Smooth muscle cell of trachea (primary cell): ENCODE data around the gene IFNGR2. TPM values are rescaled to one million over a fixed set of nuclear protein-coding genes. Genes with fewer than 3 reads are reported as not detected.

ENCODE experiments used
- total RNA-seq: library from RNA; depleted of rRNA; stranded (reverse); fragments of >200 nt; gene quantifications from 2 replicates; pipeline ENCODE4 v1.2.1, GENCODE V29; 2014

Gene IFNGR2, protein sequence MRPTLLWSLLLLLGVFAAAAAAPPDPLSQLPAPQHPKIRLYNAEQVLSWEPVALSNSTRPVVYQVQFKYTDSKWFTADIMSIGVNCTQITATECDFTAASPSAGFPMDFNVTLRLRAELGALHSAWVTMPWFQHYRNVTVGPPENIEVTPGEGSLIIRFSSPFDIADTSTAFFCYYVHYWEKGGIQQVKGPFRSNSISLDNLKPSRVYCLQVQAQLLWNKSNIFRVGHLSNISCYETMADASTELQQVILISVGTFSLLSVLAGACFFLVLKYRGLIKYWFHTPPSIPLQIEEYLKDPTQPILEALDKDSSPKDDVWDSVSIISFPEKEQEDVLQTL
- total RNA-seq = 36.4 and 44.8 TPM in 2 replicates

GRCh38 chr21:33403128-33403785 is at the start of gene IFNGR2:
Gene IFNGR2, plus strand, starts transcription at chr21:33403413. Its CDS starts 131 bp downstream, at chr21:33403544.

DNA sequence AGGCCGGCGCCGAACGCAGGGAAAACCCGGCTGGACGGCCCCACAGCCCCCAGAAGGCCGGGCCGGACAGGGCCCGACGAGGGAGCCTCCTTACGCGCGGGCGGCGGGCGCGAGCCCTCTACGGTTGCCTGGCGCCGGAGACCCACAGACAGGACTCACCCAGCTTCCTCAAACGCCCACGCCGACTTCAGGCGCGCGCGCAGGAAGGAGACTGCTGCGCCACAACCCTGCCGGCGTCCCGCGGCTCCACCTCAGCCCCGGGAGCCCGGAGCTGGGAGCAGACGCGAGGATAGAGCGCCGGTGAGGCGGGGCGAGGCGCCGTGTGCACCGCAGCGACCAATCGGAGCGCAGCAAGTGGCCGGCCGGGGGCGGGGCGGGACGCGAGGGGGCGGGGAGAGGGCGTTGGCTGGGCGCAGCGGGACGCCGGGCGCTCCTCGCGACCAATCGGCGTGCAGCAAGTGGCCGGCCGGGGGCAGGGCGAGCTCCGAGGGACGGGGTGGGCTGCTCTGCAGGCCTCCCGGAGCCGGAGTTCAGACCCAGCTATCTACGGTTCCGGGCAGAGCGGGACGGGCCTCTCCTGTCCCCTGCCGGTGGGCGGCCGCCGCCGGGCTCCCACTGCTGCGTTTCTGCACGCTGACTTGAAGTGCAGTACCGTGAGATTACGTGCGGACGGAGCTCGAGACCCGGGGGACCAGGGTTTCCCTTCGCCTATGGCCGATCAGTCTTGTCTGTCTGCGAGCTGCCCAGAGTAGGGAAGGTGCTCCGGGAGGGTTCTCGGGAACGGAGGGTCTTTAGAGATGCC is 76.7 kb downstream of the IFNGR2 start, which contains the start of gene TMEM50B:
Gene TMEM50B, minus strand, starts transcription at position 296 of the 802 bp plus-strand sequence. CDS start 11,089 bp downstream, outside the sequence.

Other genes starting within 250 kb of the IFNGR2 start
- 2.5 and 5.8 TPM in 2 replicates for gene IFNAR2, start 173.5 kb upstream of the IFNGR2 start, total RNA-seq
- gene IL10RB, start 137.0 kb upstream of the IFNGR2 start, total RNA-seq = 55.6 and 60.4 TPM in 2 replicates
- 23.9 and 27.5 TPM in 2 replicates for gene IFNAR1, start 78.4 kb upstream of the IFNGR2 start, total RNA-seq
- gene TMEM50B, start 76.6 kb downstream of the IFNGR2 start, total RNA-seq = 25.8 and 37.1 TPM in 2 replicates
- 1.3 and 3.2 TPM in 2 replicates for gene DNAJC28, start 88.3 kb downstream of the IFNGR2 start, total RNA-seq
- 66.8 and 81.0 TPM in 2 replicates for gene GART, start 138.7 kb downstream of the IFNGR2 start, total RNA-seq
- gene SON, start 139.6 kb downstream of the IFNGR2 start, total RNA-seq = 140 and 202 TPM in 2 replicates
- 7.9 and 15.4 TPM in 2 replicates for gene DONSON, start 185.3 kb downstream of the IFNGR2 start, total RNA-seq
- 36.9 and 41.2 TPM in 2 replicates for gene CRYZL1, start 238.3 kb downstream of the IFNGR2 start, total RNA-seq
- 35.3 and 44.0 TPM in 2 replicates for gene ITSN1, start 239.1 kb downstream of the IFNGR2 start, total RNA-seq